Erythroblast (primary cell): ENCODE measurements around the gene IKBIP.

ENCODE experiments used
- GATA1 ChIP-seq: IDR thresholded peaks from 2 replicates; pipeline ENCODE4 v1.6.1; 2011; ENCODE audit warnings: low read depth, mild to moderate bottlenecking, control low read depth, low read length, moderate library complexity
- POLR2A ChIP-seq: IDR thresholded peaks from 2 replicates; pipeline ENCODE4 v1.6.1; 2011; ENCODE audit warnings: mild to moderate bottlenecking, low read length

- TF ChIP-seq POLR2A (no peak), GATA1 (no peak)
Observed at GRCh38 chr12:98591209-98591608, 53.4 kb downstream of the IKBIP start.
